Activated CD4-positive, alpha-beta T cell treated with anti-CD3 and anti-CD28 coated beads, Interleukin-2, amount 50 U/mL, for 16 hours (primary cell): ENCODE measurements around the gene SMIM27.
"Not testable (repeated sequence)": the region's sequence is repeated elsewhere in the genome, so short reads cannot be mapped to it uniquely, and the experiment has no call there.

Experiments used
- DNase-seq: peaks from one replicate; pipeline ENCODE4 v3.0.0-alpha.2; 2020

SMIM27 gene, protein sequence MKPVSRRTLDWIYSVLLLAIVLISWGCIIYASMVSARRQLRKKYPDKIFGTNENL

GRCh38 chr9:32552172-32552872 is at the start of gene SMIM27, which contains the start of gene TOPORS:
SMIM27 (plus strand) TSS chr9:32552327; CDS start chr9:32552435, 108 bp downstream.
TOPORS (minus strand) TSS chr9:32552586; CDS start chr9:32552436, 150 bp downstream.
- DNase-seq: peak; percentile 91

- DNase-seq: no peak
Observed at GRCh38 chr9:32502464-32502863, 49.7 kb upstream of the SMIM27 start.

DNA sequence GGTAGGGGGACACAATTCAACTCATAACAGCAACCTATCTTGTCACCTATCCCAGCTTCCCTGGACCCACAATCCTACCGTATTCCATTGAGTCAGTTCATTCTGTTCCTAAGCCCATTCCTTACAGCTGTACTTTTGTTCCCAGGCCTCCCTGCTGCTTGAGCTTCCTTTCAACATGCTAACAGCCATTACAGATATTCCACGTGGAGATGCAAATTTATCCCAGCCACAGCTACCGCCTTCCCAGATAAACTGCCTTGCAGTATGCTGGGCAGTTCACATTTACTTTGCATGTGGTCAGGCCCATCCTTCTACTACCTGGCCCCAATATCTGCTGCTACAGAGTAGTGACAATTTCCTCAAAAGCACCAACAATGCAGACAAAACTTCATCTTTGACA is 49.1 kb upstream of the SMIM27 start:
- DNase-seq: no peak

- DNase-seq: no peak
Observed at GRCh38 chr9:32508728-32509127, 43.4 kb upstream of the SMIM27 start.

DNA sequence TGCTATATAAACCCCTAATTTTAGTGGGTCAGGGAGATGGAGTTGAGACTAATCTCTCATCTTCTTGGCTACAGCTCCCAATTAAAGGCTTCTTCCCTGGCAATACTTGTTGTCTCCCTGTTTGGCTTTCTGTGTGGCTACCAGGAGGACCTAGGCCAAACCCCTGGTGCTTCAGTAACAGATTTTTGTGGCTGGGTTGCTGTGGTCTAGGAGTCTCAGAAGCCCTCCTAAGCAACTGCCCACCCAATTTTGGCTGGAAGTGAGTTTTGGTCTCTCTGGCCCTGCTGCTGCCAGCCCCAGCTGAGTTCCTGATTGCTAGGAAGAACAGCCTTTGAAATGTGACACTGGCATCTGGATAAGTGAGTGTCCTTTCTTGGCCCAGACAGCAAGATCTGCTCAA is 35.9 kb upstream of the SMIM27 start:
- no peak for DNase-seq

DNA sequence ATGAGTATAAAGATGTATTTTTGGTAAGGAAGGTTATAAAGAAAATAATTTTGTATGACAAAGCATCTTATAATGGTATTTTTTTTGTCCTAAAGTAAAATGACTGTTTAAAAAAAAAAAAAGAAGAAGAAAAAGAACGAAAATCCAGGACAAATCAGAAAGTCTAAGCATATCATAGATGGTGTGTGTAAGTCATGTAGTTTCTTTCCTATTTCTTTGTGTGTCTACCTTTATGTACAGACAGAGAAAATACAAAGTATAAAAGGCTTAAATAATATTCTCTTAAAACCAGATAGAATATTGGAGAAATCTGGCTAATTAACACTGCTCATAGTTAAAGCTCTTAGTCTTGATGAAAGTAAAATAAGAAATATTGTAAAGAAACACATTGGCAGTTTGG is 33.9 kb upstream of the SMIM27 start:
- no peak for DNase-seq

DNA sequence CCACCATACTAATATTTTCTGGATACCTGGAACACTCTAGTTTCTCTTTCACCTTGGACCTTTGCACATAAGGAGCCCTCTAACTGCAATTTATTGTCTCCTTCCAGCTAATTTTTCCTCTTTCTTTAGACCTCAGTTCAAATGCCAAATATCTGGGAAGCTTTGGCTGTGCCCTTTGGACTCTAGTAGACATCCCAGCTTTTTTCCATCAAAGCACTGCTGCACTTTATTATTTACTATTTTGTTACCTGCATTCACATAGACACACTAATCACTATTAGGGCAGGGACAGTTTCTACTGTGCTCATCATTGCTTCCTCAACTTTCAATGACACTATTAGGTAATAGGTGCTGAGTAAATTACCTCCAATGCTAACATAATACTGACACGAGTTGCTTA is 28.2 kb upstream of the SMIM27 start:
- no peak for DNase-seq

DNA sequence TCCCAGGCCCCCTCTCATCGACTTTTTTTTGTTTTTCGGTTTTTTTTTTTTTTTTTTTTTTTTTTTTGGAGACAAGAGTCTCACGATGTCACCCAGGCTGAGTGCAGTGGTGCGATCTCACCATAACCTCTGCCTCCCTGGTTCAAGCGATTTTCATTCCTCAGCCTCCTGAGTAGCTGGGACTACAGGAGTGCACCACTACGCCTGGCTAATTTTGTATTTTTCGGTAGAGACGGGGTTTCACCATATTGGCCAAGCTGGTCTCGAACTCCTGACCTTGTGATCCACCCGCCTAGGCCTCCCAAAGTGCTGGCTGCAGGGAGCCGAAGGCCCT is 27.6 kb upstream of the SMIM27 start:
- not testable (repeated sequence) for DNase-seq

DNA sequence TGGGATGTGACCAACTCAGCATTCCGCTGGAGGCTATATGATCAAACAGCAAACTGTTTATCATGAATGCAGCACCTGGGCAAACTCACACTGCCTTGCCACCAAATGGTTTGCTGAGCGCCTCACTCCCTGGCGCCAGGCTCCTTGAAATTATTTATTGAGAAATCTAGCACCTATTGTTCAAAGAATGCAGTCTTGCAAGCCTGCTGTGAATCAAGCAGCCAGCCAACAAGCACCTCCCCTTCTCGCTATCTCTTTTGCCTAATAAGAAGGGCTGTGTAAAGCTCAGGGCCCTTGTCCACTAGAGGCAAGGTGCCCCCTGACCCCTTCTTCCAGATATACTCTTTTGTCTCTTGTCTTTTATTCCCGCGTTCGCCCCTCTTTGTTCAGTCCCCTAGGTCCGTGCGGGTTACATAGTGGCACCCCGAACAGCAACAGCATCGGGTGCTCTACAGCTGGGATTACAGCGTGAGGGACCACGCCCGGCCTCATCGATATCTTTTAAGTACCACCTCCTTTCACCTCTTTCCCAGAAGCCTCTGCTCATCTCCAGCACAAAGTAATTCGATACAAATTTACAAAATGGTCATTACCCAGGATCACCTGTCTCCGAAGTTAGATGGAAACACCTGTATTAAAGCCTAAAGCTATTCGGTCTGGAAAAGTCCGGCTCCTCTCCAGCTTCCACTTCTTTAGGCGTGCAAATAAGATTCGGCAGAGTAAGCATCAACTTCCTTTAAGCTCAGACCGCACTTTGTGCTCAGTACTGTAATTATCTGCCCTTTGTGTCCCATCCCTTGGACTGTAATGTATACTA is 27.0 kb upstream of the SMIM27 start:
- DNase-seq: peak; percentile 26

GRCh38 chr9:32525709-32526030 is 26.5 kb upstream of the SMIM27 start:
- no peak for DNase-seq

- DNase-seq: peak; percentile 74
Observed at GRCh38 chr9:32526041-32526706, 26.0 kb upstream of the SMIM27 start, which contains the start of gene RIGI. RIGI (minus strand) TSS chr9:32526196; CDS start chr9:32526166, 30 bp downstream.

DNA sequence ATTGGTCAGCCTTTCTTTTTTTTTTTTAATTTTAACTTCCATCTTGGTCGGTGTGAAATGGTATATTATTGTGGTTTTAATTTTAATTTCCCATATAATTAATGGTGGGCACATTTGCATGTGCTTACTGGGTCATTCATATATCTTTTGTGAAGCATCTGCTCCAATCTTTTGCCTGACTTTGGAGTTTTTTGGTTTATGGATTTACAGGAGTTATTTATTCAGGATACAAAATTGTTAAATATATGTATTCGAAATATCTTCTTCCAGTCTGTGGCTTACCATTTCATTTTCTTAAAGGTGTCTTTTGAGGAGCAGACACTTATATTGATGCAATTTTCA is 25.4 kb upstream of the SMIM27 start:
- DNase-seq: no peak

- DNase-seq: no peak
Observed at GRCh38 chr9:32533336-32533735, 18.8 kb upstream of the SMIM27 start.

- DNase-seq: no peak
Observed at GRCh38 chr9:32533816-32534215, 18.3 kb upstream of the SMIM27 start.

- DNase-seq: no peak
Observed at GRCh38 chr9:32543047-32543446, 9.1 kb upstream of the SMIM27 start.

DNA sequence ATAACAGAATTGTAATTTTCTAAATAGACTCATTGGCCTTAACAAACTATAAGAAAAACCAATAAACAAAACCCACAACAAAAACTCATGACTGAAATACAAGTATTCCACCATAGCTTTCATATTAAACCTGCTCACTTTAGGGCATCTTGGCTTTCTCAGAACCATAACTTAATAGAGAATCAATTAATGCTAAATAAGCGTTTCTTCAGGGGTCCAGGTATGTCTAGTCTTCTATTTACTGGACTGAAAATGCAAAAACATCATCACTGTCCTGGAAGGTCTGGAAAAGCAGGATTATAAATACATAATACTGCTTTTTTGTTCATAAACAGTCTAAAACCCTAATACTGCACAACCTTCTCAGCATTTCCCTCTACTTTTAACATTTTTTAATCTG is 6.2 kb upstream of the SMIM27 start:
- no peak for DNase-seq

GRCh38 chr9:32548213-32548612 is 3.9 kb upstream of the SMIM27 start:
- not testable (repeated sequence) for DNase-seq

- DNase-seq: no peak
Observed at GRCh38 chr9:32550150-32550561, 2.0 kb upstream of the SMIM27 start.

GRCh38 chr9:32550562-32551275 is 1.4 kb upstream of the SMIM27 start:
- DNase-seq: peak; percentile 94

DNA sequence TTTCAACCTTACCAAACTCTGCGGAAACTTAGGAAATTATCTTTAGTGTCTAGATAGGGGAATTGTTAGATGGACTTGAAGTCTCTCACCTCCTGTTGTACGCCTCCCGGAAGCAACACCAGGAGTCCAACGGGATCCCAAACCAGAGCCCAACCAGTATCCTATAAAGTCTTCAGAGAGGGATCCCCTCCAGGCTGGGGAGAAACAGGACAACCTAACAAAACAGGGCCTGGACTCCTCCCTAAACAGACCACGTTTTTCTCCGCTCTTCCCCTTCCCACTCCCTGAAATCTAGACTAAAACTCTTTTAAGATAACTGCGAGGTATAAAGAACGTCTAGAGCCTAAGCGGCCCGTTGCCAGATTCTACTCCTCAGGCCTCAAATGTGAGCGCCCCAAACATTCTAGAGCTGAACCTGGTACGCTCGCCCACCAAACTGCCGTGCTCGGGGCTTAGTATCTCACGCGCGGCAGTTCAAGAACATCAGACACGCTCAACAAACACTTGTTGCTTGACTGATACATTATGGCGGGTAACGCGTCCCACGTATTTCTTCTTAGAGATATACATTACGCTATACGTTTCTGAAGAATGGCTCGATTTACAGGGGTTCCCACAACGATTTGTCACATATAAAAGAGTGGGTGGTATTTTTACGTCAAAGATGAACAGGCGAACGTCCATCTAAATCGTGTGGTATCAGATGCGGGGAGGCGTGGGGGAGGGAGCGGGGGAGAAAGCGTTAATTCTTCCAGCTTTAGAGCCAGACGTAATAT is 663 bp upstream of the SMIM27 start:
- peak; percentile 48 for DNase-seq

- no peak for DNase-seq
Observed at GRCh38 chr9:32554107-32554506, 2.0 kb downstream of the SMIM27 start.

GRCh38 chr9:32554591-32554990 is 2.5 kb downstream of the SMIM27 start:
- DNase-seq: no peak
